GM23338 (cell line): Measurements from ENCODE around the gene PNN. TPM values are rescaled to one million over a fixed set of nuclear protein-coding genes. Genes with fewer than 3 reads are reported as not detected.
A peak's percentile ranks its signal among the peaks of the same experiment; 100 is the strongest.

ENCODE experiments used
- ATAC-seq: fragments of 200-7000 bp; cut with Tn5 transposase; 3 replicates; pipeline ENCODE4 v1.9.1; 2020
- DNase-seq: peaks from one replicate; pipeline ENCODE4 v3.0.0-alpha.2; 2015; ENCODE audit warnings: low spot score
- H2AFZ ChIP-seq: fragments of 200-600 bp; sonication (generic); 2 replicates; pipeline ENCODE4 v1.8.0; 2016; ENCODE audit warnings: antibody characterized with exemption, mild to moderate bottlenecking, moderate library complexity
- H3F3A ChIP-seq: fragments of 200-600 bp; sonication (generic); replicated peaks from 2 replicates; pipeline ENCODE4 v1.8.0; 2017; ENCODE audit warnings: antibody characterized with exemption, mixed run types, low read depth
- H3K27ac ChIP-seq: fragments of 200-600 bp; sonication (generic); 2 replicates; pipeline ENCODE4 v1.6.1; 2016; ENCODE audit warnings: low read depth
- H3K27me3 ChIP-seq: fragments of 200-600 bp; sonication (generic); 2 replicates; pipeline ENCODE4 v1.8.0; 2016; ENCODE audit warnings: mild to moderate bottlenecking, mixed run types, moderate library complexity; ENCODE audit not compliant: insufficient read depth
- H3K36me3 ChIP-seq: fragments of 200-600 bp; sonication (generic); 2 replicates; pipeline ENCODE4 v1.8.0; 2016; ENCODE audit warnings: mild to moderate bottlenecking; ENCODE audit not compliant: insufficient read depth
- H3K4me1 ChIP-seq: fragments of 200-600 bp; sonication (generic); 2 replicates; pipeline ENCODE4 v1.8.0; 2016; ENCODE audit warnings: mild to moderate bottlenecking, moderate library complexity; ENCODE audit not compliant: insufficient read depth
- H3K4me2 ChIP-seq: fragments of 200-600 bp; sonication (generic); 2 replicates; pipeline ENCODE4 v1.7.1; 2017; ENCODE audit warnings: mixed run types
- H3K4me3 ChIP-seq: fragments of 200-600 bp; sonication (generic); 2 replicates; pipeline ENCODE4 v1.6.1; 2016; ENCODE audit warnings: mixed run types
- H3K79me2 ChIP-seq: fragments of 200-600 bp; sonication (generic); replicated peaks from 2 replicates; pipeline ENCODE4 v1.8.0; 2017; ENCODE audit warnings: mild to moderate bottlenecking; ENCODE audit not compliant: insufficient read depth
- H3K9me2 ChIP-seq: fragments of 200-600 bp; sonication (generic); 2 replicates; pipeline ENCODE4 v1.8.0; 2017; ENCODE audit not compliant: insufficient read depth
- H4K20me1 ChIP-seq: fragments of 200-600 bp; sonication (generic); replicated peaks from 2 replicates; pipeline ENCODE4 v1.8.0; 2017; ENCODE audit warnings: mild to moderate bottlenecking; ENCODE audit not compliant: insufficient read depth
- H3K27ac Mint-ChIP-seq: 2 replicates; pipeline ENCODE4 v1.8.0; 2020; ENCODE audit warnings: inconsistent platforms, mild to moderate bottlenecking, moderate library complexity, mixed read lengths
- H3K27me3 Mint-ChIP-seq: 3 replicates; pipeline ENCODE4 v1.8.0; 2022; ENCODE audit warnings: low read depth, mild to moderate bottlenecking, moderate library complexity, mixed read lengths, inconsistent platforms; ENCODE audit not compliant: insufficient read depth, poor library complexity
- H3K36me3 Mint-ChIP-seq: 3 replicates; pipeline ENCODE4 v1.8.0; 2021; ENCODE audit warnings: low read depth, mild to moderate bottlenecking, inconsistent platforms, moderate library complexity, mixed read lengths
- H3K4me1 Mint-ChIP-seq: 3 replicates; pipeline ENCODE4 v1.8.0; 2020; ENCODE audit warnings: mild to moderate bottlenecking, inconsistent platforms, mixed read lengths
- H3K4me3 Mint-ChIP-seq: 3 replicates; pipeline ENCODE4 v1.8.0; 2021; ENCODE audit warnings: moderate library complexity, mild to moderate bottlenecking, inconsistent platforms, mixed read lengths
- H3K9me3 Mint-ChIP-seq: 3 replicates; pipeline ENCODE4 v1.8.0; 2020; ENCODE audit warnings: moderate library complexity, mild to moderate bottlenecking, inconsistent platforms, mixed read lengths
- CREB1 ChIP-seq: fragments of 250-450 bp; sonication (Bioruptor Pico); IDR thresholded peaks from 2 replicates; pipeline ENCODE4 v1.5.0; 2020; ENCODE audit warnings: low read depth, mild to moderate bottlenecking, moderate library complexity
- EZH2 ChIP-seq: fragments of 200-600 bp; sonication (generic); IDR thresholded peaks from one replicate; pipeline ENCODE4 v1.8.0; 2017; ENCODE audit warnings: antibody characterized with exemption, mild to moderate bottlenecking, low read depth; ENCODE audit not compliant: unreplicated experiment
- EZH2phosphoT487 ChIP-seq: fragments of 200-600 bp; sonication (generic); IDR thresholded peaks from one replicate; pipeline ENCODE4 v1.8.1; 2018; ENCODE audit warnings: antibody characterized with exemption; ENCODE audit not compliant: unreplicated experiment
- JUNB ChIP-seq: IDR thresholded peaks from one replicate; pipeline ENCODE4 v1.6.1; 2016; ENCODE audit warnings: antibody characterized with exemption; ENCODE audit not compliant: unreplicated experiment
- NANOG ChIP-seq: IDR thresholded peaks from 2 replicates; pipeline ENCODE4 v1.6.1; 2016; ENCODE audit warnings: antibody characterized with exemption, borderline replicate concordance
- POLR2AphosphoS5 ChIP-seq: IDR thresholded peaks from 2 replicates; pipeline ENCODE4 v1.6.1; 2016; ENCODE audit warnings: antibody characterized with exemption, low read depth
- STAT1 ChIP-seq: IDR thresholded peaks from one replicate; pipeline ENCODE4 v1.6.1; 2016; ENCODE audit warnings: antibody characterized with exemption; ENCODE audit not compliant: unreplicated experiment
- ZNF114 ChIP-seq: fragments of 250-450 bp; sonication (Bioruptor Pico); IDR thresholded peaks from 2 replicates; pipeline ENCODE4 v1.5.0; 2020; ENCODE audit warnings: mild to moderate bottlenecking, moderate library complexity
- ZNF331 ChIP-seq: fragments of 250-450 bp; sonication (Bioruptor Pico); IDR thresholded peaks from 2 replicates; pipeline ENCODE4 v1.5.0; 2020; ENCODE audit warnings: low read depth, mild to moderate bottlenecking, moderate library complexity
- polyA plus RNA-seq: library from polyadenylated mRNA; unstranded; fragments of >200 nt; fragmentation: Nextera tagmentation; extraction: Ambion mirVana; gene quantifications from 2 replicates; pipeline ENCODE4 v1.2.1, GENCODE V29; 2016
- total RNA-seq: library from RNA; depleted of rRNA; stranded (reverse); fragments of >200 nt; shearing (Covaris generic); gene quantifications from 2 replicates; pipeline ENCODE4 v1.2.3, GENCODE V29; 2014
- TF ChIP-seq, protein P1 (sequence below): fragments of 250-450 bp; sonication (Bioruptor Pico); IDR thresholded peaks from 2 replicates; pipeline ENCODE4 v1.5.0; 2020; ENCODE audit warnings: mild to moderate bottlenecking, moderate library complexity
- TF ChIP-seq, protein P2 (sequence below), 2 experiments: fragments of 200-600 bp in 1 of 2; sonication (generic) in 1 of 2; conservative IDR thresholded peaks; 2 replicates each; pipeline versions ENCODE4 v1.5.1 to v1.6.1; 2016 to 2017; ENCODE audit warnings: antibody characterized with exemption in 2 of 2, low read depth in 2 of 2, mild to moderate bottlenecking in 2 of 2, moderate library complexity in 1 of 2
- TF ChIP-seq, protein P3 (sequence below): IDR thresholded peaks from one replicate; pipeline ENCODE4 v1.6.1; 2018; ENCODE audit warnings: antibody characterized with exemption; ENCODE audit not compliant: unreplicated experiment
- TF ChIP-seq, protein P4 (sequence below): IDR thresholded peaks from 2 replicates; pipeline ENCODE4 v1.6.1; 2016; ENCODE audit warnings: antibody characterized with exemption

The PNN gene
- total and polyA plus RNA-seq, 2 experiments from 2014 or later, result 60.0 to 325 TPM

- peaks cover 19% of the 10 kb centered on the region for H3K36me3 Mint-ChIP-seq
- peaks cover 41% of the 10 kb centered on the region for H4K20me1 ChIP-seq
Observed at GRCh38 chr14:39181693-39182047, 6.6 kb downstream of the PNN start.

More at GRCh38 chr14:39181693-39182047, 6.6 kb downstream of the PNN start:
- Histone ChIP-seq H3K27me3 (no peaks in the 10 kb centered on the region), H3K9me2 (no peaks in the 10 kb centered on the region), H3K4me3 (no peak overlapping the region), H3K4me1 (peaks cover 2% of the 10 kb centered on the region), H3F3A (peaks cover 67% of the 10 kb centered on the region), H3K27ac (peak overlapping the region; percentile 52; the same call in 1 of the 2 replicates), H3K4me2 (no peak overlapping the region), H3K36me3 (peaks cover 81% of the 10 kb centered on the region), H3K79me2 (peaks cover 53% of the 10 kb centered on the region), H2AFZ (no peak overlapping the region)
- ATAC-seq, result no peak
- H3K9me3 Mint-ChIP-seq, result no peaks in the 10 kb centered on the region
- H3K4me3 Mint-ChIP-seq, result no peak overlapping the region
- peaks cover 14% of the 10 kb centered on the region for H3K27me3 Mint-ChIP-seq
- TF ChIP-seq ZNF331 (CRISPR knock-in tag) (no peak), EZH2 (no peak), JUNB (no peak), STAT1 (no peak), POLR2AphosphoS5 (no peak), EZH2phosphoT487 (no peak), ZNF114 (CRISPR knock-in tag) (no peak), CREB1 (CRISPR knock-in tag) (no peak), NANOG (no peak)
- TF ChIP-seq, protein P1, sequence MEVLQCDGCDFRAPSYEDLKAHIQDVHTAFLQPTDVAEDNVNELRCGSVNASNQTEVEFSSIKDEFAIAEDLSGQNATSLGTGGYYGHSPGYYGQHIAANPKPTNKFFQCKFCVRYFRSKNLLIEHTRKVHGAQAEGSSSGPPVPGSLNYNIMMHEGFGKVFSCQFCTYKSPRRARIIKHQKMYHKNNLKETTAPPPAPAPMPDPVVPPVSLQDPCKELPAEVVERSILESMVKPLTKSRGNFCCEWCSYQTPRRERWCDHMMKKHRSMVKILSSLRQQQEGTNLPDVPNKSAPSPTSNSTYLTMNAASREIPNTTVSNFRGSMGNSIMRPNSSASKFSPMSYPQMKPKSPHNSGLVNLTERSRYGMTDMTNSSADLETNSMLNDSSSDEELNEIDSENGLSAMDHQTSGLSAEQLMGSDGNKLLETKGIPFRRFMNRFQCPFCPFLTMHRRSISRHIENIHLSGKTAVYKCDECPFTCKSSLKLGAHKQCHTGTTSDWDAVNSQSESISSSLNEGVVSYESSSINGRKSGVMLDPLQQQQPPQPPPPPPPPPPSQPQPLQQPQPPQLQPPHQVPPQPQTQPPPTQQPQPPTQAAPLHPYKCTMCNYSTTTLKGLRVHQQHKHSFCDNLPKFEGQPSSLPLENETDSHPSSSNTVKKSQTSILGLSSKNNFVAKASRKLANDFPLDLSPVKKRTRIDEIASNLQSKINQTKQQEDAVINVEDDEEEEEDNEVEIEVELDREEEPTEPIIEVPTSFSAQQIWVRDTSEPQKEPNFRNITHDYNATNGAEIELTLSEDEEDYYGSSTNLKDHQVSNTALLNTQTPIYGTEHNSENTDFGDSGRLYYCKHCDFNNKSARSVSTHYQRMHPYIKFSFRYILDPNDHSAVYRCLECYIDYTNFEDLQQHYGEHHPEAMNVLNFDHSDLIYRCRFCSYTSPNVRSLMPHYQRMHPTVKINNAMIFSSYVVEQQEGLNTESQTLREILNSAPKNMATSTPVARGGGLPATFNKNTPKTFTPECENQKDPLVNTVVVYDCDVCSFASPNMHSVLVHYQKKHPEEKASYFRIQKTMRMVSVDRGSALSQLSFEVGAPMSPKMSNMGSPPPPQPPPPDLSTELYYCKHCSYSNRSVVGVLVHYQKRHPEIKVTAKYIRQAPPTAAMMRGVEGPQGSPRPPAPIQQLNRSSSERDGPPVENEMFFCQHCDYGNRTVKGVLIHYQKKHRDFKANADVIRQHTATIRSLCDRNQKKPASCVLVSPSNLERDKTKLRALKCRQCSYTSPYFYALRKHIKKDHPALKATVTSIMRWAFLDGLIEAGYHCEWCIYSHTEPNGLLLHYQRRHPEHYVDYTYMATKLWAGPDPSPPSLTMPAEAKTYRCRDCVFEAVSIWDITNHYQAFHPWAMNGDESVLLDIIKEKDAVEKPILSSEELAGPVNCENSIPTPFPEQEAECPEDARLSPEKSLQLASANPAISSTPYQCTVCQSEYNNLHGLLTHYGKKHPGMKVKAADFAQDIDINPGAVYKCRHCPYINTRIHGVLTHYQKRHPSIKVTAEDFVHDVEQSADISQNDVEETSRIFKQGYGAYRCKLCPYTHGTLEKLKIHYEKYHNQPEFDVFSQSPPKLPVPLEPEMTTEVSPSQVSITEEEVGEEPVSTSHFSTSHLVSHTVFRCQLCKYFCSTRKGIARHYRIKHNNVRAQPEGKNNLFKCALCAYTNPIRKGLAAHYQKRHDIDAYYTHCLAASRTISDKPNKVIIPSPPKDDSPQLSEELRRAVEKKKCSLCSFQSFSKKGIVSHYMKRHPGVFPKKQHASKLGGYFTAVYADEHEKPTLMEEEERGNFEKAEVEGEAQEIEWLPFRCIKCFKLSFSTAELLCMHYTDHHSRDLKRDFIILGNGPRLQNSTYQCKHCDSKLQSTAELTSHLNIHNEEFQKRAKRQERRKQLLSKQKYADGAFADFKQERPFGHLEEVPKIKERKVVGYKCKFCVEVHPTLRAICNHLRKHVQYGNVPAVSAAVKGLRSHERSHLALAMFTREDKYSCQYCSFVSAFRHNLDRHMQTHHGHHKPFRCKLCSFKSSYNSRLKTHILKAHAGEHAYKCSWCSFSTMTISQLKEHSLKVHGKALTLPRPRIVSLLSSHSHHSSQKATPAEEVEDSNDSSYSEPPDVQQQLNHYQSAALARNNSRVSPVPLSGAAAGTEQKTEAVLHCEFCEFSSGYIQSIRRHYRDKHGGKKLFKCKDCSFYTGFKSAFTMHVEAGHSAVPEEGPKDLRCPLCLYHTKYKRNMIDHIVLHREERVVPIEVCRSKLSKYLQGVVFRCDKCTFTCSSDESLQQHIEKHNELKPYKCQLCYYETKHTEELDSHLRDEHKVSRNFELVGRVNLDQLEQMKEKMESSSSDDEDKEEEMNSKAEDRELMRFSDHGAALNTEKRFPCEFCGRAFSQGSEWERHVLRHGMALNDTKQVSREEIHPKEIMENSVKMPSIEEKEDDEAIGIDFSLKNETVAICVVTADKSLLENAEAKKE (CRISPR knock-in tag), result no peak
- TF ChIP-seq, protein P2, sequence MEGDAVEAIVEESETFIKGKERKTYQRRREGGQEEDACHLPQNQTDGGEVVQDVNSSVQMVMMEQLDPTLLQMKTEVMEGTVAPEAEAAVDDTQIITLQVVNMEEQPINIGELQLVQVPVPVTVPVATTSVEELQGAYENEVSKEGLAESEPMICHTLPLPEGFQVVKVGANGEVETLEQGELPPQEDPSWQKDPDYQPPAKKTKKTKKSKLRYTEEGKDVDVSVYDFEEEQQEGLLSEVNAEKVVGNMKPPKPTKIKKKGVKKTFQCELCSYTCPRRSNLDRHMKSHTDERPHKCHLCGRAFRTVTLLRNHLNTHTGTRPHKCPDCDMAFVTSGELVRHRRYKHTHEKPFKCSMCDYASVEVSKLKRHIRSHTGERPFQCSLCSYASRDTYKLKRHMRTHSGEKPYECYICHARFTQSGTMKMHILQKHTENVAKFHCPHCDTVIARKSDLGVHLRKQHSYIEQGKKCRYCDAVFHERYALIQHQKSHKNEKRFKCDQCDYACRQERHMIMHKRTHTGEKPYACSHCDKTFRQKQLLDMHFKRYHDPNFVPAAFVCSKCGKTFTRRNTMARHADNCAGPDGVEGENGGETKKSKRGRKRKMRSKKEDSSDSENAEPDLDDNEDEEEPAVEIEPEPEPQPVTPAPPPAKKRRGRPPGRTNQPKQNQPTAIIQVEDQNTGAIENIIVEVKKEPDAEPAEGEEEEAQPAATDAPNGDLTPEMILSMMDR (conservative IDR thresholded peaks at IDR 0.05; ENCODE audit: low read depth in 2 of 2), result no peak
- TF ChIP-seq, protein P3, sequence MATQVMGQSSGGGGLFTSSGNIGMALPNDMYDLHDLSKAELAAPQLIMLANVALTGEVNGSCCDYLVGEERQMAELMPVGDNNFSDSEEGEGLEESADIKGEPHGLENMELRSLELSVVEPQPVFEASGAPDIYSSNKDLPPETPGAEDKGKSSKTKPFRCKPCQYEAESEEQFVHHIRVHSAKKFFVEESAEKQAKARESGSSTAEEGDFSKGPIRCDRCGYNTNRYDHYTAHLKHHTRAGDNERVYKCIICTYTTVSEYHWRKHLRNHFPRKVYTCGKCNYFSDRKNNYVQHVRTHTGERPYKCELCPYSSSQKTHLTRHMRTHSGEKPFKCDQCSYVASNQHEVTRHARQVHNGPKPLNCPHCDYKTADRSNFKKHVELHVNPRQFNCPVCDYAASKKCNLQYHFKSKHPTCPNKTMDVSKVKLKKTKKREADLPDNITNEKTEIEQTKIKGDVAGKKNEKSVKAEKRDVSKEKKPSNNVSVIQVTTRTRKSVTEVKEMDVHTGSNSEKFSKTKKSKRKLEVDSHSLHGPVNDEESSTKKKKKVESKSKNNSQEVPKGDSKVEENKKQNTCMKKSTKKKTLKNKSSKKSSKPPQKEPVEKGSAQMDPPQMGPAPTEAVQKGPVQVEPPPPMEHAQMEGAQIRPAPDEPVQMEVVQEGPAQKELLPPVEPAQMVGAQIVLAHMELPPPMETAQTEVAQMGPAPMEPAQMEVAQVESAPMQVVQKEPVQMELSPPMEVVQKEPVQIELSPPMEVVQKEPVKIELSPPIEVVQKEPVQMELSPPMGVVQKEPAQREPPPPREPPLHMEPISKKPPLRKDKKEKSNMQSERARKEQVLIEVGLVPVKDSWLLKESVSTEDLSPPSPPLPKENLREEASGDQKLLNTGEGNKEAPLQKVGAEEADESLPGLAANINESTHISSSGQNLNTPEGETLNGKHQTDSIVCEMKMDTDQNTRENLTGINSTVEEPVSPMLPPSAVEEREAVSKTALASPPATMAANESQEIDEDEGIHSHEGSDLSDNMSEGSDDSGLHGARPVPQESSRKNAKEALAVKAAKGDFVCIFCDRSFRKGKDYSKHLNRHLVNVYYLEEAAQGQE, result no peak
- TF ChIP-seq, protein P4, sequence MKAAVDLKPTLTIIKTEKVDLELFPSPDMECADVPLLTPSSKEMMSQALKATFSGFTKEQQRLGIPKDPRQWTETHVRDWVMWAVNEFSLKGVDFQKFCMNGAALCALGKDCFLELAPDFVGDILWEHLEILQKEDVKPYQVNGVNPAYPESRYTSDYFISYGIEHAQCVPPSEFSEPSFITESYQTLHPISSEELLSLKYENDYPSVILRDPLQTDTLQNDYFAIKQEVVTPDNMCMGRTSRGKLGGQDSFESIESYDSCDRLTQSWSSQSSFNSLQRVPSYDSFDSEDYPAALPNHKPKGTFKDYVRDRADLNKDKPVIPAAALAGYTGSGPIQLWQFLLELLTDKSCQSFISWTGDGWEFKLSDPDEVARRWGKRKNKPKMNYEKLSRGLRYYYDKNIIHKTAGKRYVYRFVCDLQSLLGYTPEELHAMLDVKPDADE, result no peak
- H3K4me1 Mint-ChIP-seq, result peaks cover 18% of the 10 kb centered on the region
- no peak for DNase-seq
- H3K27ac Mint-ChIP-seq, result no peak overlapping the region
